Fibroblast of lung (primary cell): Measurements from ENCODE around the gene PLAC8L1.

ENCODE experiments used
- EZH2 ChIP-seq: IDR thresholded peaks from 2 replicates; pipeline ENCODE4 v1.5.1; 2012; ENCODE audit warnings: low read length, control low read depth, mild to moderate bottlenecking; ENCODE audit errors: missing control alignments
- TF ChIP-seq, protein P1 (sequence below), 2 donors: IDR thresholded peaks in 1 of 2; conservative IDR thresholded peaks in 1 of 2; 1 replicate in 1 of 2; 2 replicates in 1 of 2; pipeline ENCODE4 v1.5.1; 2011 to 2012; ENCODE audit warnings: low read length in 2 of 2, control low read depth in 1 of 2, inconsistent platforms in 1 of 2, low read depth in 1 of 2, mild to moderate bottlenecking in 1 of 2

DNA sequence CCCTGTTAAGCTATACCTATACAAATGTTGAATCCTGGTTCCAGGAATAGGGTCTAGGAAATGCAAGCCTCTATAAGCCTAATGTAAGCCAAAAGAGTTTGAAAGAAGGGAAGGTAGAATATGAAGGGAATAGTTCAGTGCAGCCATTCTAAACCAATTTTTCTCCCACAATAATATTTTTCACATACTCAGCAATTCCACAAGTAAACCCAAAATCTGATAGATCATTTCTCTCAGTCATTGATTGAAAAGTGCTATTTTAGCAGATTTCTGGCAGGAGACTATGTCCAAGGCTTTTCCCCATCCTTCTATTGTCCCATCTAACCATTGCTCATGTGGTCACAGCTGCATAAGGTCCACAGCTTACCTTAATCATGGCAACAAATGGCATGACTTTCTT is 20.7 kb upstream of the PLAC8L1 start:
- no peak for TF ChIP-seq EZH2
- TF ChIP-seq, protein P1, sequence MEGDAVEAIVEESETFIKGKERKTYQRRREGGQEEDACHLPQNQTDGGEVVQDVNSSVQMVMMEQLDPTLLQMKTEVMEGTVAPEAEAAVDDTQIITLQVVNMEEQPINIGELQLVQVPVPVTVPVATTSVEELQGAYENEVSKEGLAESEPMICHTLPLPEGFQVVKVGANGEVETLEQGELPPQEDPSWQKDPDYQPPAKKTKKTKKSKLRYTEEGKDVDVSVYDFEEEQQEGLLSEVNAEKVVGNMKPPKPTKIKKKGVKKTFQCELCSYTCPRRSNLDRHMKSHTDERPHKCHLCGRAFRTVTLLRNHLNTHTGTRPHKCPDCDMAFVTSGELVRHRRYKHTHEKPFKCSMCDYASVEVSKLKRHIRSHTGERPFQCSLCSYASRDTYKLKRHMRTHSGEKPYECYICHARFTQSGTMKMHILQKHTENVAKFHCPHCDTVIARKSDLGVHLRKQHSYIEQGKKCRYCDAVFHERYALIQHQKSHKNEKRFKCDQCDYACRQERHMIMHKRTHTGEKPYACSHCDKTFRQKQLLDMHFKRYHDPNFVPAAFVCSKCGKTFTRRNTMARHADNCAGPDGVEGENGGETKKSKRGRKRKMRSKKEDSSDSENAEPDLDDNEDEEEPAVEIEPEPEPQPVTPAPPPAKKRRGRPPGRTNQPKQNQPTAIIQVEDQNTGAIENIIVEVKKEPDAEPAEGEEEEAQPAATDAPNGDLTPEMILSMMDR (conservative IDR thresholded peaks at IDR 0.05 in 1 of 2, IDR thresholded peaks at IDR 0.05 in 1 of 2; ENCODE audit: low read depth in 1 of 2, low read length in 2 of 2), result no peak
